Endodermal cell (in vitro differentiated cells): ENCODE measurements around the gene TMEM119. TPM values are rescaled to one million over a fixed set of nuclear protein-coding genes. Genes with fewer than 3 reads are reported as not detected.
A peak's percentile ranks its signal among the peaks of the same experiment; 100 is the strongest.

Source experiments
- DNase-seq: peaks from one replicate; pipeline ENCODE4 v3.0.0-alpha.2; 2017
- H3K27ac ChIP-seq: 2 replicates; pipeline ENCODE4 v1.5.1; 2013; ENCODE audit warnings: mild to moderate bottlenecking, low read depth, low read length, moderate library complexity
- H3K27me3 ChIP-seq: 2 replicates; pipeline ENCODE4 v1.6.1; 2013; ENCODE audit warnings: mild to moderate bottlenecking, low read length, moderate library complexity; ENCODE audit not compliant: insufficient read depth, control insufficient read depth, poor library complexity, severe bottlenecking
- H3K36me3 ChIP-seq: 2 replicates; pipeline ENCODE4 v1.7.0; 2013; ENCODE audit warnings: mild to moderate bottlenecking, low read length, moderate library complexity; ENCODE audit not compliant: control insufficient read depth, insufficient read depth
- H3K4me1 ChIP-seq: one replicate; pipeline ENCODE4 v1.7.0; 2013; ENCODE audit warnings: low read length; ENCODE audit not compliant: control insufficient read depth, insufficient read depth
- H3K4me3 ChIP-seq: 2 replicates; pipeline ENCODE4 v1.5.1; 2013; ENCODE audit warnings: mild to moderate bottlenecking, low read length, moderate library complexity
- H3K9ac ChIP-seq: 2 replicates; pipeline ENCODE4 v1.6.1; 2013; ENCODE audit warnings: mild to moderate bottlenecking, low read length, moderate library complexity; ENCODE audit not compliant: poor library complexity, severe bottlenecking; ENCODE audit errors: extremely low read depth
- H3K9me3 ChIP-seq: 2 replicates; pipeline ENCODE4 v1.6.1; 2013; ENCODE audit warnings: mild to moderate bottlenecking, low read length, moderate library complexity; ENCODE audit not compliant: control insufficient read depth
- H3K27ac Mint-ChIP-seq: 2 replicates; pipeline ENCODE4 v1.8.0; 2020; ENCODE audit warnings: mixed read lengths
- H3K27me3 Mint-ChIP-seq: 2 replicates; pipeline ENCODE4 v1.8.0; 2021; ENCODE audit warnings: mild to moderate bottlenecking, mixed read lengths; ENCODE audit not compliant: insufficient read depth
- H3K36me3 Mint-ChIP-seq: 2 replicates; pipeline ENCODE4 v1.8.0; 2020; ENCODE audit warnings: low read depth, mixed read lengths
- H3K4me1 Mint-ChIP-seq: 2 replicates; pipeline ENCODE4 v1.8.0; 2020; ENCODE audit warnings: mixed read lengths
- H3K4me3 Mint-ChIP-seq: 2 replicates; pipeline ENCODE4 v1.8.0; 2020; ENCODE audit warnings: mild to moderate bottlenecking, moderate library complexity, mixed read lengths
- H3K9me3 Mint-ChIP-seq: 2 replicates; pipeline ENCODE4 v1.8.0; 2020; ENCODE audit warnings: mild to moderate bottlenecking, mixed read lengths
- CTCF ChIP-seq: fragments of 200-600 bp; sonication (generic); conservative IDR thresholded peaks from 2 replicates; pipeline ENCODE4 v1.5.0; 2021; ENCODE audit warnings: antibody characterized with exemption, mild to moderate bottlenecking
- WGBS, 2 experiments: methylation state at CpG; one replicate each; pipeline versions ENCODE4 v1.1.5 to v1.1.7; 2013; ENCODE audit warnings: missing lambda C conversion rate in 2 of 2, mixed read lengths in 1 of 2; ENCODE audit not compliant: insufficient coverage in 1 of 2, insufficient read length in 1 of 2; 5-methylcytosine and 5-hydroxymethylcytosine counted together
- total RNA-seq, 2 donors: library from RNA; stranded (reverse); fragmentation: NEBNext Ultra II Directional in 1 of 2; extraction: Animal tissue kit (Norgen Biotek cat#: 25700) in 1 of 2; gene quantifications; 2 replicates in 1 of 2; 3 replicates in 1 of 2; pipeline ENCODE4 v1.2.1, GENCODE V29; 2021

The TMEM119 gene
- total RNA-seq, 2 donors from 2014 or later: 0.11 to 0.15 TPM

DNA sequence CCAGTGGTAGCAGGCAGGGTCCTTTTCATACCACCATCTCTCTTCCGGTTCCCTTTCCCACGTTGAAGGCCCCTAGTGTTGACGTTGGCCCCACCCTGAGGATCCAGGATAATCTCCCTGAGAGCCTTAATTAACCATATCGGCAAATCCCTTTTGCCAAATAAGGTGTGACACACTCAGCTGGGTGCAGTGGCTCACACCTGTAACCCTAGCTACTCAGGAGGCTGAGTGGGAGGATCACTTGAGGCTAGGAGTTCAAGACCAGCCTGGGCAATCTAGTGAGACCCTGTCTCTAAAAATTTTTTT lies 2.8 kb upstream of the TMEM119 start:
- Mint-ChIP-seq H3K9me3 (no peaks in the 10 kb centered on the region), H3K27me3 (peaks cover 2% of the 10 kb centered on the region), H3K4me3 (no peak overlapping the region), H3K27ac (no peak overlapping the region), H3K4me1 (no peaks in the 10 kb centered on the region), H3K36me3 (no peaks in the 10 kb centered on the region)
- H3K4me3 ChIP-seq: no peak overlapping the region
- no peak for DNase-seq
- WGBS, 2 experiments: 68 to 89% methylated on average over 1 to 4 of the region's 4 CpGs
- H3K9ac ChIP-seq: no peak overlapping the region
- H3K36me3 ChIP-seq: no peaks in the 10 kb centered on the region
- H3K9me3 ChIP-seq: no peaks in the 10 kb centered on the region
- H3K4me1 ChIP-seq: no peaks in the 10 kb centered on the region
- H3K27ac ChIP-seq: no peak overlapping the region
- no peak for TF ChIP-seq CTCF
- H3K27me3 ChIP-seq: no peaks in the 10 kb centered on the region

DNA sequence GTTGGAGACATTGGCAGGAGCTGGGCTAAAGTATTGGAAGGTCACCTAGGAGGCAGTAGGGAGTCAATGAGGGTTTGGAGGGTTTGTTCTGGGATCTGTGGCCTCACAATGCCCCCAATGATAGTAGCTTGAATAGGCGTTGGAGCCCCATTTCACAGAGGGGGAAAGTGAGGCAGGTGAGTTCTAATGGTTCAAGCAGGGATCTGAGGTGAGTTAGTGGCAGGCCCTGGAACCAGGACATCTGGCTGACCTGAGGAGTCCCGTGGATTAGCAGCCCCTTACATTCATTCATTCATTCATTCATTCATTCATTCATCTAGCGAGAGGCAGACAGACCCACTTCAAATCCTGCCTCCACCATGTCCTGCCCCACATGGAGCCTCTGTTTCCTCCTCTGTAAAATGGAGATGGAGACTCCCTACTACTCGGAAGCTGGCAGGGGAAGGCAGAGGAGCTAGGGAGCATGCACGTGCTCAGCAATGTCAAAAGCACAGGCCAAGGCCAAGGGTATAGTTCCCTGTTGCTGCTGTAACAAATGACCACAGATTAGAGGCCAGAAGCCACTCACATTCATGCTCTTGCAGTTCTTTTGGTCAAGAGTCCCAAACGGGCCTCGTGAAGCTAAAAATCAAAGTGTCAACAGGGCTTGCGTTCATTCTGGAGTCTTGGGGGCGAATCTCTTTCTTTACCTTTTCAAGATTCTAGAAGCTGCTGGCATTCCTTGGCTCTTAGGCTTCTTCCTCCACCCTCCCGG lies 2.2 kb upstream of the TMEM119 start:
- Histone ChIP-seq H3K9me3 (no peaks in the 10 kb centered on the region), H3K27me3 (no peaks in the 10 kb centered on the region), H3K4me1 (no peaks in the 10 kb centered on the region), H3K27ac (no peak overlapping the region), H3K9ac (no peak overlapping the region), H3K36me3 (no peaks in the 10 kb centered on the region), H3K4me3 (no peak overlapping the region)
- H3K27ac Mint-ChIP-seq: no peak overlapping the region
- TF ChIP-seq CTCF: peak; percentile 40
- no peaks in the 10 kb centered on the region for H3K9me3 Mint-ChIP-seq
- no peak for DNase-seq
- 89 to 91% methylated on average over 8 to 10 of the region's 10 CpGs for WGBS, 2 experiments
- no peaks in the 10 kb centered on the region for H3K36me3 Mint-ChIP-seq
- no peaks in the 10 kb centered on the region for H3K4me1 Mint-ChIP-seq
- no peak overlapping the region for H3K4me3 Mint-ChIP-seq
- peaks cover 2% of the 10 kb centered on the region for H3K27me3 Mint-ChIP-seq

DNA sequence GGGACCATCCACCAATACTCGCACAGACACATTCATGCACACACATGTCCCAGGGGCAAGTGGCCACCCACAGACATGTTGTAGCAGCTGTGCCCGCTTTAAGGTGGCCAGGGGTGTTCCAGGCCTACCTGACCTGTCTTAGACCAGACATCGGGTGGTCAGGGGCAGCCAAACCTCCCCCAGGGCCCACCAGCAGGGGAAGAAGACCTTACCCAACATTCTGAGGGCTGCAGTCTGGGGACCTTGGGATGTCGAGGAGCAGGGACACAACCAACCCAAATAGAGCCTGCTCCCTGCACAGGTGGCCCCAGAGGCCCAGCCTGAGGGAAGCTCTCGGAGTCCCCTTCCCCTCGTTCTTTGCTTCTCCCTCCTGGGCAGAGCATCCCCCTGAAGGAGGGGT lies 1.7 kb upstream of the TMEM119 start:
- Histone ChIP-seq H3K4me3 (no peak overlapping the region), H3K4me1 (no peaks in the 10 kb centered on the region), H3K36me3 (no peaks in the 10 kb centered on the region), H3K9ac (no peak overlapping the region), H3K9me3 (no peaks in the 10 kb centered on the region), H3K27me3 (no peaks in the 10 kb centered on the region), H3K27ac (no peak overlapping the region)
- 79% methylated on average over 6 of the region's 6 CpGs; no CpG with 5 or more reads in 1 of the 2 experiments for WGBS, 2 experiments
- Mint-ChIP-seq H3K27me3 (peaks cover 2% of the 10 kb centered on the region), H3K4me3 (no peak overlapping the region), H3K9me3 (no peaks in the 10 kb centered on the region), H3K36me3 (no peaks in the 10 kb centered on the region), H3K27ac (no peak overlapping the region), H3K4me1 (no peaks in the 10 kb centered on the region)
- DNase-seq: no peak
- TF ChIP-seq CTCF: no peak
